ENCODE results near the gene ALDH1A3.
A peak's percentile ranks its signal among the peaks of the same experiment; 100 is the strongest.

The ALDH1A3 gene

GRCh38 chr15:100885116-100885515, 5.5 kb downstream of the ALDH1A3 start:
- no peak for DNase-seq

GRCh38 chr15:100885811-100886210, 6.2 kb downstream of the ALDH1A3 start:
- no peak for DNase-seq

DNA sequence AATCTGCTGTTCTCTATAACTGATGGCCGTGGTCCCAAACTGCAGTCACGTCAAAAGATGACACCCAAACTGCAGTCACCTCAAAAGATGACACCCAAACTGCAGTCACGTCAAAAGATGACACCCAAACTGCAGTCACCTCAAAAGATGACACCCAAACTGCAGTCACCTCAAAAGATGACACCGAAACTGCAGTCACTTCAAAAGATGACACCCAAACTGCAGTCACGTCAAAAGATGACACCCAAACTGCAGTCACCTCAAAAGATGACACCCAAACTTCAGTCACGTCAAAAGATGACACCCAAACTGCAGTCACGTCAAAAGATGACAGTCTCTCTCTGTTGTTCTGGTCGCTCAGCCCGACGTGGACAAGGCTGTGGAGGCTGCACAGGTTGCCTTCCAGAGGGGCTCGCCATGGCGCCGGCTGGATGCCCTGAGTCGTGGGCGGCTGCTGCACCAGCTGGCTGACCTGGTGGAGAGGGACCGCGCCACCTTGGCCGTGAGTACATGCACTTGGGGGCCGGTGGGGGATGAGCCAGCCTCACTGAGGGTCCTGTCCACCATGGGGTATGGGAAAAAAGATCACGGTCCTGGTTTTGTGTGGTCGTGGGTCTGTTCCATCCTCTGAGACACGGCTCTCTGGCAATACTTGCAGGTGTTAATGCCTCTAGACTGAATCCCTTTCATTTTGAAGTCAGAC, 7.7 kb downstream of the ALDH1A3 start:
- no peak for DNase-seq

DNA sequence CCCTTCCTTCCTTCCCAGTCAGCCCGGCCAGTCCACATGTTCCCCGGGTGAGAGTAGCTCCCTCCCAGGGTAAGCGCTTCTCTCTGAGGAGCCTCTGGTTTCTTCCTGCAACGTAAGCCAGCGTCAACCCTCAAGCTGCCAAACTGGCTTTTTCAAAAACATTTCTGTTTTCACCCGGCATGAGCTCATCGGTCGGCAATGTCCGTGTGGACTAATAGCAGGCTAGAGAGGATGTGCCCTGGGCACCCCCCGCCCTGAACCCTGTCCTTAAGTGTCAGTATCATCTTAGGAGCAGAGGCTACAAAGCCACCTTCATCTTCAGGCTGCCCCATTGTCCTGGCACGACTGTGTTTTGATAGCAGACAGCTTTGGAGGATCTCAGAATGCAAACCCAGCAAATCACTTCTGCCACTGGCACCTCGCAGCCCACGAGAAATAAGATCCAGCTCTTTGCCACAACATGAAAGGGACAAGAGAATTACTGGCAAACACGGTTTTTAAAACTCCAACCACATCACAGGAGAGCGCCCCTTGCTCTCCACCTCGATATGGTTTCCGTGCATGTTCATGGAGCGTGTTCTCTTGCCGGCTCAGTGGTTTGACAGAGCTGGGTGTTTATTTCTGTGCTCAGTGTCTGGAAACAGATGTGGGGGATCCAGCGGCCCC, 9.9 kb downstream of the ALDH1A3 start:
- DNase-seq: no peak

DNA sequence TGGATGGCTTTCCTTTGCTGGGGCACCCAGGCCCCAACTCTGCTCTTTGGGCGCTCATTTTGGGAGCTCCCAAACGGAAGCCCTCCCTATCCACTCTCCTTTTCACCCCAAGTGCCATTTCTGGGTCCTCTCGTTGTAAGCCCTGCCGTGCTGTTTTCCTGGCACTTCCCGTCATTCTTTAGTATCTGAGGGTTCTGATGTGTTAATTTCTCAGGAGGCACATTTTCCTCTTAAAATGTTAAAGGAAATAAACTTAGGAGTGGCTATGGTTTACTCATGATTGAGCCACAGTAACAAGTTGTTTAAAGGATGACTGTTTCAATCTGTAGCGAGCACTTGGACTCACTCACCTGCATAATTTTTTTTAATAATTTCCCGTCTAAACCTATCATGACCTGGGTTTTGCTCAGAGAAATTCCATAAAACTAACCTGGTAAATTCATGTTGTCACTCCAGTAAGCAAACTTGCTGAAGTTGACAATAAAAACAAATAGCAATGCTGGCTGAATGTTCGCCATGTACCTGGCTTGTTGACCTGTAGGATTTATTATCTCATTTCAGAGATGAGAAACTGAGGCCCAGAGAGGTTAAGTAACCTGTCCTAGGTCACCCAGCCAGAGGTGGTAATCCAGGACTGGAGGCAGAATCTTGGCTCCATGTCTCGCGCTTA, 10.6 kb downstream of the ALDH1A3 start:
- DNase-seq: no peak

DNA sequence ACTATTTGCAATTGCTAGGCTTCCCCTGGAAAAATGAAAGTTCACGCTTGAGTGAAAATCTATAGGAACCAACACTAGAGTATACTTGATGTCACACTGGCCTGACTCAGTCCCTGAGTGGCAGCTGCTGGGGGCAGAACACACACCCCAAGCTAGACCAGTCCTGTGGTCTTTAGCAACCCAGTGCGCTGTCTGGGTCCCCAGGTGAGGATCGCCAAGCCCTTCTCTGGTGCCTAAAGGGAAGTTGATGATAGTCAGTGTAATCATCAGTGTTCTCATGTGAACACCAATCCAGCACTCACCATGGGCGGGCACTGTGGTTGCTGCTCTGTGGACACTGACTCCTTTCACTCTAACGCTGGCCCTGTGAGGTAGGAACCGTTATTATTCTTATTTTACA, 11.2 kb downstream of the ALDH1A3 start:
- no peak for DNase-seq

DNA sequence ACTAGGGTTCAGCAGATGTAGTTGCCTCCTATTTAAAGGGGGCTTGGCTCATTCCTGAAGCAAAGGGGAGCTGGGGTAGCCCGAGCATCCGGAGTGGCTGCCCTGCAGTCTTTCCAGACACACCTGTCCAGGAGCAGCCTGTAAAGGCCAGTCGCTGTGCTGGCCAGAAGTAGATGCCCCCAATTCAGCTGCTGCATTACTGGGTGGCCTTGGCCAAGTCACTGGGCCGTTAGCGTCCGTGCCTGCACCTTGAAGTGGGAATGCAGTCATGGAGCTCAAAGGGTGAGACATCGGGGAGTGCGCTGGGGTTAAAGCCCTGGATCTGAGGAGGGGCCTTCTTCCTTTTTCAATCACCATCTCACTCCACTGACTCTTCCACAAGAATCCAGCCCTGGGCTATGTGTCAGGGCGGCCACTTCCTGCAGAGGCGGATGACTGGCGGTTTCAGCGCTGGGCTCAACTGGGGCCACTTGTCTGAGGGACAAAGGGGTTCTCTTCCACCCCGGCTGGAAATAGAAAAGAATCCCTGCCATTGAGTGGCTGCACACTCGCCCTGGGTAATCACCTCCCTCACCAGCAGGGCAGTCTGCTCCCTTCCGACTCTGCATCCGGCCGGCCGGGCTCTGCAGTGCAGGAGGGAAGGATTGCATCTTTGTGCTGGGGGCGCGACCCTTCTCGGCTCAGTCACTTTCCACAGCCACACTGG, 11.8 kb downstream of the ALDH1A3 start:
- peak in 9 of 14 donors; percentile 10 to 70 (median 25) for DNase-seq

DNA sequence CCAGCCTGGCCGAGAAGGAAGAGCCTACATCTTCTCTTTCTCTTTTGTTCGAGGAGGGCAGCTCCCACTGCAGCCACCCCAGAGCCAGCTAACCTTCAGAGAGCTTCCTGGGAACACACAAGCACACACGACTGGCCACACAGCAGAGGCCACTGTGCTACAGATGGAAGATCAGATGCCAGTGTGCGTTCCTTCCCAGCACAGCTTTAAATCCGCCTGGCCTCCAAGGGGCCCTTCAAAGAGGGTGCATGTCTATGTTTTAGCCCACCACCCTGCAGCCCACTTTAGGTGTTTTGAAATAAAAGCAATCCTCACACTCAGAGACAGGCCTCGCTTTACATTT, 12.4 kb downstream of the ALDH1A3 start:
- no peak for DNase-seq

DNA sequence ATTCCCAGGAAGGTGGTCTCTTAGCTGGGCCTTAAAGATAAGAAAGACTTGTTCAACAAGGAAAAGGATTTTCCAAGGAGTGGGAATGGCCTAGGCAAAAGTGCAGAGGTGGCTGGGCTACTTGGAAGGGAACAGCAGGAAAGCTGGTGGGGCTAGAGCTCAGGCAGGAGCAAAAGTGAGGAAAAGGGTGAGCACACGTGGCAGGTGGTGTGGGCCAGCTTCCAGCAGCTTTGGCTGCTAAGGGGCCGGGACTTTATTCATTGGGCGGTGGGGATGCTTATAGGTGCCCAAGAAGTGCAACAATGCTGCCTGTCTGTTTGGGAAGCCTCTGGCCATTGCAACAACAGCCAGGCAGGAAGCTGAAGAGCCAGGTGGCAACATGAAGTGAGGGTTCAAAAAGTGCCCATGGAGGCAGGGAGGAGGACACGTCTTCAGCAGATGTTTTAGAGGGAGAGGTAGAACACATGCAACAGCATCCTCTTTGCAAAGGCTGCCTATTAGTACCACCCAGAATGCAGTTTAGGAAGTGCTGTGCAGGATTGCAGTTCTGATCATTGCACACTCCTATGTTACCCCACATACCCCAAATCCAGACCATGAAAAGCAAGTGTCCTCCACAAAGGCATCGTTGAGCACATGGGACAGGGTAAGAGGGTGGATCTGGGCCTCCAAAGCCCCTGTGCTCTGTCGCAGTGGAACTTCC, 13.8 kb downstream of the ALDH1A3 start:
- DNase-seq: no peak

GRCh38 chr15:100893964-100894295, 14.3 kb downstream of the ALDH1A3 start:
- no peak for DNase-seq

DNA sequence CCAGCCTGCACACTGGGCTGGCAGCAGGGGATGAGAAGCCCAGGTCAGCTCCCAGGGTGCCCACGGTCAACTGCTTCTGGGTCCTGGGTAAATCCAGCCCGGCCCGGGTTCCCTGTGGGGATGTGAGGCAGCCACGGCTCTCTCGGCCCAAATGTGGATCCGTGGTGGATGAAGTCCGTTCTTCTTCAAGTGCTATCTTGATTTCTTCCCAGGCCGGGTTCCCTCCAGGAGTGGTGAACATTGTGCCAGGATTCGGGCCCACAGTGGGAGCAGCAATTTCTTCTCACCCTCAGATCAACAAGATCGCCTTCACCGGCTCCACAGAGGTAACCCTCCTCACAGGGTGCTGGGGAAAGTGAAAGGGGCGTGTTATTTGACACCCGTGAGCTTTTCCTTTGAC, 16.1 kb downstream of the ALDH1A3 start:
- DNase-seq: no peak

DNA sequence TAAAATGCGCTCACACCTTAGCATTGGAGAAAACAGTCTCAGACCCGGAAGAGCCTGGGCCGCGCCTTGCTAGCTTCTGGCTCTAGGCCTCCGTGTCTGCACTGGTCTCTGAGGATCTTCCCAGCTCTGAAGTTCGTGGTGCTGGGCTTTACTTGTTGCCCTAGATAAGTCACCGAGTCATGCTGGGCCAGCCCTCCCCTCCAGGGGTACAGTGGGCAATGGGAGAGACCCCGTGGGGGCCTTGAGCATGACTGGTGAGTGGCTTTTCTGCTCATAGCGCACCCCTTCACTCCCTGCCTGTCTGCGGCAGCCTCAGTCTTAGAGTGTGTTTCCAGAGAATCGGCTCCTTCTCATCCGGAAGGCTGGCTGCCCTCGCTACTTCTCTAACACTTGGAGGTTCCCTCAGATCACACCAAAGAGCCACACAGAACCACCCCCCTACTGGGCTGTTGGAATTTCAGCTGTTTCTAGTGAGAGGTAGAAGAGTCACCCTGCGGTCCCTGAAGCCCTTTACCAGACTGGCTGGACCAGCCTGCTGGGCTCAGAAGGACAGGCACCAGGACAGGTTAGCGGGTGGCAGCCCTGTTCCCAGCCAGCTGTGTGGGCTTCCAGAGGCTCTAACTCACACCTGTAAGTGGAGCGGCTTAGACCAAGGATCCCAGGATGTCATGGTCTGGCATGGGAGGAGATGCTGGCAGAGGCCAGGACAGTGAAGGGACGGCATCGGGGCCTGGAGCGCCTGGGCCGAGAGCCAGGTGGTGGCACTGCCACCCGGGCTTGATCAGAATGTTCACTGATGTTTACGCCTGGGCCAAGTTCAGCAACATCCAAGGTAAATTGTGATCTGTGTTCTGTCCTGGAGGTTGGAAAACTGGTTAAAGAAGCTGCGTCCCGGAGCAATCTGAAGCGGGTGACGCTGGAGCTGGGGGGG, 17.9 kb downstream of the ALDH1A3 start:
- no peak for DNase-seq

DNA sequence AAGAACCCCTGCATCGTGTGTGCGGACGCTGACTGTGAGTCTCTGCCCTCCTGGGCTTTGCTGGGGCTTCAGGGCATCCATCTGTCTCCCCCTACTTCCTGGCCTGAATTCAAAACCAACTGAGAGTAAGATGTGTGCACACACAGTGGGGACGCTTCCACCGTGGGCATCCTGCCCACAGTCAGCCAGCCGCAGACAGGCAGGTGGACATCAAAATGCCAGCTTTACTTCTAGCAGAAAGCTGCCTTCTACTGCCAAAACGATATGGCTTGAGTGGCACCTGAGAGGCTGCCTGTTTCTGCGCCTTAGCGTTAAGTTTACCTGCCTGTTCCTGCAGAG, 18.5 kb downstream of the ALDH1A3 start:
- DNase-seq: peak in 1 of 14 donors; percentile 54

GRCh38 chr15:100898661-100899462, 19.2 kb downstream of the ALDH1A3 start:
- DNase-seq: peak in 1 of 14 donors; percentile 26

GRCh38 chr15:100899601-100900000, 20.0 kb downstream of the ALDH1A3 start:
- no peak for DNase-seq

GRCh38 chr15:100900136-100900794, 20.6 kb downstream of the ALDH1A3 start:
- DNase-seq: no peak

GRCh38 chr15:100900795-100901169, 21.2 kb downstream of the ALDH1A3 start:
- DNase-seq: no peak

DNA sequence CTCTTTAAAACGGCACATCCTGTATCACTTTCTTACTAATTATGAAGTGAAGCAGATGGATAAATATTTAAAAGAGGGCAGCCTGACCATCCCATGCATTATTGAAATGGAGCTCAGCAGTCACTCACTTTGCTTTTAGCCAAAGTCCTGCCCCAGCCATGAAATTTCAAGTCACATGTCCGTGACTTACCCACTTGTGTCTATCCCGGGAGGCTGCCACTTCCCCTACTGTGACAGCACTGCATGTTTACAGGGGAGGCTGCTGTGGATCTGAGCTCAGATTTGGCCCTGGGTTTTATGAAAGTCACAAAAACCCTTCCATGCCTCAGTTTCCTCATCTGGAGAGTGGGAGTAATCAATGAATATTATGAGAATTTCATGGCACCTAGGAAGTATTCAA, 21.7 kb downstream of the ALDH1A3 start:
- DNase-seq: no peak

GRCh38 chr15:100901702-100902435, 22.2 kb downstream of the ALDH1A3 start:
- DNase-seq: peak in 2 of 14 donors; percentile 16 to 39
